ENCODE measurements around the gene GNG12. TPM values are rescaled to one million over a fixed set of nuclear protein-coding genes. Genes with fewer than 3 reads are reported as not detected.
A peak's percentile ranks its signal among the peaks of the same experiment; 100 is the strongest.

GNG12 gene
- polyA plus RNA-seq, 1 donor from 2014 or later, result not detected

- Mint-ChIP-seq H3K4me3 (peak overlapping the region; percentile 31 to 93 (median 81)), H3K36me3 (no peaks in the 10 kb centered on the region), H3K27me3 (peaks cover 42% of the 10 kb centered on the region), H3K4me1 (peaks cover 9 to 13% (median 9%) of the 10 kb centered on the region in 3 donors), H3K27ac (peak overlapping the region in 1 of 3 donors; percentile 20), H3K9me3 (no peaks in the 10 kb centered on the region)
These were observed 1.3 kb downstream of the GNG12 start for GRCh38 chr1:67831850-67832513.

- Mint-ChIP-seq H3K4me3 (peak overlapping the region in 3 of 4 donors; percentile 31 to 93 (median 85)), H3K9me3 (no peaks in the 10 kb centered on the region), H3K27me3 (peaks cover 41% of the 10 kb centered on the region), H3K36me3 (no peaks in the 10 kb centered on the region), H3K27ac (no peak overlapping the region), H3K4me1 (peaks cover 9 to 13% (median 9%) of the 10 kb centered on the region in 3 donors)
These were observed 2.1 kb downstream of the GNG12 start for GRCh38 chr1:67830928-67831830.

- peaks cover 9 to 13% (median 9%) of the 10 kb centered on the region in 3 donors for H3K4me1 Mint-ChIP-seq
- no peak overlapping the region for H3K4me3 Mint-ChIP-seq
- no peak overlapping the region for H3K27ac Mint-ChIP-seq
- peaks cover 41% of the 10 kb centered on the region for H3K27me3 Mint-ChIP-seq
- no peaks in the 10 kb centered on the region for H3K36me3 Mint-ChIP-seq
- H3K9me3 Mint-ChIP-seq, result no peaks in the 10 kb centered on the region
These were observed 3.0 kb downstream of the GNG12 start for GRCh38 chr1:67830226-67830625.

GRCh38 chr1:67827688-67828087, 5.6 kb downstream of the GNG12 start:
- Mint-ChIP-seq H3K4me3 (peak overlapping the region in 1 of 4 donors; percentile 17), H3K27ac (no peak overlapping the region), H3K4me1 (peaks cover 9 to 10% (median 9%) of the 10 kb centered on the region in 3 donors), H3K27me3 (peaks cover 26% of the 10 kb centered on the region), H3K36me3 (no peaks in the 10 kb centered on the region), H3K9me3 (no peaks in the 10 kb centered on the region)

- Mint-ChIP-seq H3K9me3 (no peaks in the 10 kb centered on the region), H3K4me3 (no peak overlapping the region), H3K4me1 (no peaks in the 10 kb centered on the region), H3K36me3 (no peaks in the 10 kb centered on the region), H3K27me3 (peaks cover 7% of the 10 kb centered on the region), H3K27ac (no peak overlapping the region)
These were observed 7.7 kb downstream of the GNG12 start for GRCh38 chr1:67825591-67825990.

- H3K27me3 Mint-ChIP-seq, result peaks cover 3% of the 10 kb centered on the region
- H3K36me3 Mint-ChIP-seq, result no peaks in the 10 kb centered on the region
- H3K4me1 Mint-ChIP-seq, result no peaks in the 10 kb centered on the region
- H3K9me3 Mint-ChIP-seq, result no peaks in the 10 kb centered on the region
- H3K27ac Mint-ChIP-seq, result no peak overlapping the region
- H3K4me3 Mint-ChIP-seq, result no peak overlapping the region
These were observed 8.5 kb downstream of the GNG12 start for GRCh38 chr1:67824766-67825165.

GRCh38 chr1:67823615-67824014, 9.7 kb downstream of the GNG12 start:
- Mint-ChIP-seq H3K27ac (no peak overlapping the region), H3K9me3 (no peaks in the 10 kb centered on the region), H3K4me3 (no peak overlapping the region), H3K36me3 (no peaks in the 10 kb centered on the region), H3K4me1 (no peaks in the 10 kb centered on the region), H3K27me3 (peaks cover 8% of the 10 kb centered on the region)

- Mint-ChIP-seq H3K9me3 (peaks cover 0 to 3% (median 0%) of the 10 kb centered on the region in 3 donors), H3K4me3 (no peak overlapping the region), H3K4me1 (no peaks in the 10 kb centered on the region), H3K27me3 (peaks cover 12% of the 10 kb centered on the region), H3K36me3 (no peaks in the 10 kb centered on the region), H3K27ac (peak overlapping the region in 1 of 3 donors; percentile 24)
These were observed 12.0 kb downstream of the GNG12 start for GRCh38 chr1:67821263-67821662.

GRCh38 chr1:67818725-67819301, 14.5 kb downstream of the GNG12 start:
- peaks cover 11% of the 10 kb centered on the region for H3K27me3 Mint-ChIP-seq
- peaks cover 0 to 3% (median 0%) of the 10 kb centered on the region in 3 donors for H3K9me3 Mint-ChIP-seq
- H3K4me1 Mint-ChIP-seq, result no peaks in the 10 kb centered on the region
- H3K4me3 Mint-ChIP-seq, result no peak overlapping the region
- H3K27ac Mint-ChIP-seq, result no peak overlapping the region
- no peaks in the 10 kb centered on the region for H3K36me3 Mint-ChIP-seq

GRCh38 chr1:67818162-67818561, 15.1 kb downstream of the GNG12 start:
- Mint-ChIP-seq H3K4me3 (no peak overlapping the region), H3K9me3 (peaks cover 0 to 3% (median 0%) of the 10 kb centered on the region in 3 donors), H3K27ac (no peak overlapping the region), H3K36me3 (no peaks in the 10 kb centered on the region), H3K27me3 (peaks cover 13% of the 10 kb centered on the region), H3K4me1 (no peaks in the 10 kb centered on the region)

GRCh38 chr1:67817319-67817718, 15.9 kb downstream of the GNG12 start:
- Mint-ChIP-seq H3K9me3 (peaks cover 0 to 3% (median 0%) of the 10 kb centered on the region in 3 donors), H3K4me3 (no peak overlapping the region), H3K27me3 (peaks cover 13% of the 10 kb centered on the region), H3K4me1 (no peaks in the 10 kb centered on the region), H3K27ac (no peak overlapping the region), H3K36me3 (no peaks in the 10 kb centered on the region)

GRCh38 chr1:67816506-67816905, 16.8 kb downstream of the GNG12 start:
- Mint-ChIP-seq H3K27ac (no peak overlapping the region), H3K9me3 (peaks cover 0 to 3% (median 0%) of the 10 kb centered on the region in 3 donors), H3K4me3 (no peak overlapping the region), H3K27me3 (peaks cover 13% of the 10 kb centered on the region), H3K4me1 (no peaks in the 10 kb centered on the region), H3K36me3 (no peaks in the 10 kb centered on the region)

- Mint-ChIP-seq H3K4me3 (no peak overlapping the region), H3K9me3 (peaks cover 0 to 3% (median 0%) of the 10 kb centered on the region in 3 donors)
These were observed 17.2 kb downstream of the GNG12 start for GRCh38 chr1:67816095-67816475.

GRCh38 chr1:67815303-67816094, 17.8 kb downstream of the GNG12 start:
- Mint-ChIP-seq H3K9me3 (peaks cover 0 to 3% (median 0%) of the 10 kb centered on the region in 3 donors), H3K27ac (no peak overlapping the region), H3K36me3 (no peaks in the 10 kb centered on the region), H3K4me3 (no peak overlapping the region), H3K27me3 (peaks cover 13% of the 10 kb centered on the region), H3K4me1 (no peaks in the 10 kb centered on the region)

More at GRCh38 chr1:67816095-67816475, 17.2 kb downstream of the GNG12 start:
- no peak overlapping the region for H3K27ac Mint-ChIP-seq
- peaks cover 13% of the 10 kb centered on the region for H3K27me3 Mint-ChIP-seq
- no peaks in the 10 kb centered on the region for H3K4me1 Mint-ChIP-seq
- no peaks in the 10 kb centered on the region for H3K36me3 Mint-ChIP-seq

Data from IgD-negative memory B cell (primary cell).